ENCODE results near the gene CENPF.

DNA sequence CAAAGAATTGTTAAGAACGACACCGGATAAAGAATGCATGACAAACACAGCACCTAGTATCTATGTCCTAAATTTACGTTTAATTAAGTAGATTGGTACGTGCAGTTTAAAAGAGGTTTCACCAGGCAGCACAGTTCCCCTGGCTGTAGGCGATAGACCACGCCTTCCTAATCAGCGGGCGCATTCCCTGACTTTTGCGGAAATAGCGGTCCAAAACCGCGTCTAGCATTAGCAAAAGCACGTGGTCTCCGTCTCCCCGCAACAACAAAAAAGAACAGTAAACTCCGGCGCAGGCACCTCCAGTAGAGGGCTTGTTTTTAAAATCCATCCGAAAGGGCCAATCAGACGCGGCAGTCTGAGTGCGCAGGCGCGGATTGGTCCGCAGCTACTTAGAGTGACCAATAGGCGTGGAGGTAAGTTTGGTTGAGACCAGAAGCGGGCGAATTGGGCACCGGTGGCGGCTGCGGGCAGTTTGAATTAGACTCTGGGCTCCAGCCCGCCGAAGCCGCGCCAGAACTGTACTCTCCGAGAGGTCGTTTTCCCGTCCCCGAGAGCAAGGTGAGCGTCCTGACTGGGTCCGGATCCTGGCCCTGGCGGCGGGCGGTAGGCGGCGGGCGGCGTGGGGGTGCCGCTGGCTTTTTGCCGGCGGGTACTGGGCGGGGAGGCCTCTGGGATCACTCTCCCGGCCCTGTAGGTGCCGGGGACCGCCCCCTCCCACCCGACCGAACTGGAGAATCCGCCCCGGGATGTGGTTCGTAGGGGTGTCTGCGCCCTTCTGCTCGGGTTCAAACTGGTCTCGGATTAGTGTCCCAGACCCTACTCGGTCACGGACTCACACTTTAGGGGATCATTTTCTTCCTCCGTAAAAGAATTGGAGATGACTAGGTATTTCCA is at the start of gene CENPF:
- TF ChIP-seq, protein P1, sequence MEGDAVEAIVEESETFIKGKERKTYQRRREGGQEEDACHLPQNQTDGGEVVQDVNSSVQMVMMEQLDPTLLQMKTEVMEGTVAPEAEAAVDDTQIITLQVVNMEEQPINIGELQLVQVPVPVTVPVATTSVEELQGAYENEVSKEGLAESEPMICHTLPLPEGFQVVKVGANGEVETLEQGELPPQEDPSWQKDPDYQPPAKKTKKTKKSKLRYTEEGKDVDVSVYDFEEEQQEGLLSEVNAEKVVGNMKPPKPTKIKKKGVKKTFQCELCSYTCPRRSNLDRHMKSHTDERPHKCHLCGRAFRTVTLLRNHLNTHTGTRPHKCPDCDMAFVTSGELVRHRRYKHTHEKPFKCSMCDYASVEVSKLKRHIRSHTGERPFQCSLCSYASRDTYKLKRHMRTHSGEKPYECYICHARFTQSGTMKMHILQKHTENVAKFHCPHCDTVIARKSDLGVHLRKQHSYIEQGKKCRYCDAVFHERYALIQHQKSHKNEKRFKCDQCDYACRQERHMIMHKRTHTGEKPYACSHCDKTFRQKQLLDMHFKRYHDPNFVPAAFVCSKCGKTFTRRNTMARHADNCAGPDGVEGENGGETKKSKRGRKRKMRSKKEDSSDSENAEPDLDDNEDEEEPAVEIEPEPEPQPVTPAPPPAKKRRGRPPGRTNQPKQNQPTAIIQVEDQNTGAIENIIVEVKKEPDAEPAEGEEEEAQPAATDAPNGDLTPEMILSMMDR (IDR thresholded peaks at IDR 0.05; ENCODE audit: low read depth, low read length, poor library complexity, severe bottlenecking), result no peak
- no peak for TF ChIP-seq EZH2phosphoT487 (IDR thresholded peaks at IDR 0.05; ENCODE audit: borderline replicate concordance, low read length)
